Lung (tissue), 12 donors: ENCODE data around the gene SLAMF7. TPM values are rescaled to one million over a fixed set of nuclear protein-coding genes. Genes with fewer than 3 reads are reported as not detected.

Source experiments
- ATAC-seq: fragments of 200-7000 bp; cut with Tn5 transposase; one replicate; pipeline ENCODE4 v1.9.1; 2020; ENCODE audit warnings: moderate number of reproducible peaks; ENCODE audit not compliant: insufficient read depth, low FRiP score
- DNase-seq, 3 donors: peaks; one replicate each; pipeline ENCODE4 v3.0.0-alpha.2; 2013 to 2017
- H3K27ac ChIP-seq, 2 donors: one replicate each; pipeline ENCODE4 v1.5.1; 2013; ENCODE audit warnings: mild to moderate bottlenecking in 2 of 2, moderate library complexity in 2 of 2, control low read depth in 1 of 2, inconsistent platforms in 1 of 2, low read depth in 1 of 2, low read length in 1 of 2
- H3K27me3 ChIP-seq, 3 donors: one replicate each; pipeline ENCODE4 v1.5.1; 2013; ENCODE audit warnings: low read length in 2 of 3; ENCODE audit not compliant: control insufficient read depth in 3 of 3, insufficient read depth in 3 of 3
- H3K36me3 ChIP-seq, 4 donors: one replicate each; pipeline ENCODE4 v1.5.1; 2013; ENCODE audit warnings: low read length in 4 of 4, mild to moderate bottlenecking in 1 of 4, moderate library complexity in 1 of 4; ENCODE audit not compliant: control insufficient read depth in 4 of 4, insufficient read depth in 4 of 4
- H3K4me1 ChIP-seq, 5 donors: one replicate each; pipeline ENCODE4 v1.5.1; 2013; ENCODE audit warnings: low read length in 5 of 5, mild to moderate bottlenecking in 2 of 5, moderate library complexity in 1 of 5; ENCODE audit not compliant: control insufficient read depth in 5 of 5, insufficient read depth in 5 of 5
- H3K4me3 ChIP-seq: one replicate; pipeline ENCODE4 v1.5.1; 2013; ENCODE audit warnings: mild to moderate bottlenecking, control low read depth, moderate library complexity
- H3K9ac ChIP-seq, 2 donors: one replicate each; pipeline ENCODE4 v1.5.1; 2013; ENCODE audit warnings: low read length in 2 of 2, control low read depth in 1 of 2; ENCODE audit not compliant: insufficient read depth in 1 of 2
- H3K9me3 ChIP-seq, 4 donors: one replicate each; pipeline ENCODE4 v1.5.1; 2013; ENCODE audit warnings: low read length in 3 of 4, mild to moderate bottlenecking in 1 of 4, moderate library complexity in 1 of 4; ENCODE audit not compliant: control insufficient read depth in 4 of 4, insufficient read depth in 3 of 4
- WGBS, 2 donors: extraction: QIAGEN DNeasy Blood & Tissue Kit; methylation state at CpG; one replicate each; pipeline ENCODE4 v1.1.7; 2013; 5-methylcytosine and 5-hydroxymethylcytosine counted together
- polyA plus RNA-seq, 2 donors: library from polyadenylated mRNA; stranded (reverse); fragments of 200-250 nt; gene quantifications; one replicate each; pipeline ENCODE4 v1.2.1, GENCODE V29; 2013
- total RNA-seq, 2 donors: library from RNA; depleted of rRNA in 1 of 2; stranded (reverse); fragments of >200 nt in 1 of 2; gene quantifications; one replicate each; pipeline ENCODE4 v1.2.1, GENCODE V29; 2014 to 2021
- TF ChIP-seq, protein P1 (sequence below): IDR thresholded peaks from 2 replicates; pipeline ENCODE4 v1.5.1; 2012; ENCODE audit warnings: mild to moderate bottlenecking; ENCODE audit errors: control extremely low read depth, extremely low read depth
- donor health status: control.
- donor health status: control.
- donor health status: Bipolar disorder and iron deficiency.
- donor health status: healthy.
- donor health status: DM: yes; HTN: yes; CAD: no.

Gene SLAMF7
- total and polyA plus RNA-seq, 4 donors = 4.6 to 69.4 (median 10.0) TPM

GRCh38 chr1:160759740-160760139, 20.7 kb downstream of the SLAMF7 start:
- ATAC-seq = no peak
- Histone ChIP-seq H3K27me3 (no peaks in the 10 kb centered on the region), H3K9me3 (peaks cover 0 to 1% (median 0%) of the 10 kb centered on the region in 4 donors), H3K27ac (no peak overlapping the region), H3K4me3 (no peak overlapping the region), H3K9ac (no peak overlapping the region), H3K4me1 (no peaks in the 10 kb centered on the region), H3K36me3 (no peaks in the 10 kb centered on the region)
- TF ChIP-seq, protein P1, sequence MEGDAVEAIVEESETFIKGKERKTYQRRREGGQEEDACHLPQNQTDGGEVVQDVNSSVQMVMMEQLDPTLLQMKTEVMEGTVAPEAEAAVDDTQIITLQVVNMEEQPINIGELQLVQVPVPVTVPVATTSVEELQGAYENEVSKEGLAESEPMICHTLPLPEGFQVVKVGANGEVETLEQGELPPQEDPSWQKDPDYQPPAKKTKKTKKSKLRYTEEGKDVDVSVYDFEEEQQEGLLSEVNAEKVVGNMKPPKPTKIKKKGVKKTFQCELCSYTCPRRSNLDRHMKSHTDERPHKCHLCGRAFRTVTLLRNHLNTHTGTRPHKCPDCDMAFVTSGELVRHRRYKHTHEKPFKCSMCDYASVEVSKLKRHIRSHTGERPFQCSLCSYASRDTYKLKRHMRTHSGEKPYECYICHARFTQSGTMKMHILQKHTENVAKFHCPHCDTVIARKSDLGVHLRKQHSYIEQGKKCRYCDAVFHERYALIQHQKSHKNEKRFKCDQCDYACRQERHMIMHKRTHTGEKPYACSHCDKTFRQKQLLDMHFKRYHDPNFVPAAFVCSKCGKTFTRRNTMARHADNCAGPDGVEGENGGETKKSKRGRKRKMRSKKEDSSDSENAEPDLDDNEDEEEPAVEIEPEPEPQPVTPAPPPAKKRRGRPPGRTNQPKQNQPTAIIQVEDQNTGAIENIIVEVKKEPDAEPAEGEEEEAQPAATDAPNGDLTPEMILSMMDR = no peak
- no peak for DNase-seq

- no peak overlapping the region for H3K4me3 ChIP-seq
- no peak overlapping the region for H3K27ac ChIP-seq
- no peak overlapping the region for H3K9ac ChIP-seq
- TF ChIP-seq, protein P1 = no peak
- DNase-seq (no peak), ATAC-seq (no peak)
- WGBS, 2 donors = 91 to 92% methylated on average over 4 of the region's 4 CpGs
- no peaks in the 10 kb centered on the region for H3K4me1 ChIP-seq
- H3K36me3 ChIP-seq = no peaks in the 10 kb centered on the region
- H3K9me3 ChIP-seq = no peaks in the 10 kb centered on the region
- H3K27me3 ChIP-seq = no peaks in the 10 kb centered on the region
These were observed 22.0 kb downstream of the SLAMF7 start for GRCh38 chr1:160761046-160761445.

DNA sequence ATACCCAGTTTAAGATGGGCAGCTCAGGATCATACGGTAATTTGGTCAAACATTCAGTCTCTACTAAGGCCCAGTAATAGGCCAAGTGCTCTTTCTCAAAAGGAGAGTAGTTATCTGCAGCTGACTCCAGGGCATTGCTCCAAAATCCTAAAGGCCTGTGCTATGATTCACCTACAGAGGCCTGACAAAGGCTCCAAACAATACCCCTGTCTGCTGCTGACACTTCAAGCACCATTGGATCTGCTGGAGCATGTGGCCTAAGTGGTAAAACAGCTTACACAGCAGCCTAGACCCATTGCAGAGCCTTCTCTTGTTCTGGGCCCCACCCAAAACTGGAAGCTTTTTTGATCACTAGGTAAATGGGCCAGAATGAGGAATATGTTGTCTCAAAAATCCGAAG, 22.8 kb downstream of the SLAMF7 start:
- DNase-seq = no peak
- H3K4me1 ChIP-seq = no peaks in the 10 kb centered on the region
- H3K27me3 ChIP-seq = no peaks in the 10 kb centered on the region
- WGBS, 2 donors = 91 to 92% methylated on average over 2 of the region's 2 CpGs
- TF ChIP-seq, protein P1 = no peak
- H3K27ac ChIP-seq = no peak overlapping the region
- no peak overlapping the region for H3K4me3 ChIP-seq
- no peaks in the 10 kb centered on the region for H3K9me3 ChIP-seq
- H3K36me3 ChIP-seq = no peaks in the 10 kb centered on the region
- H3K9ac ChIP-seq = no peak overlapping the region
- ATAC-seq = no peak

- no peak overlapping the region for H3K27ac ChIP-seq
- no peak overlapping the region for H3K9ac ChIP-seq
- WGBS, 2 donors = 90 to 91% methylated on average over 3 of the region's 3 CpGs
- DNase-seq (no peak), ATAC-seq (no peak)
- no peaks in the 10 kb centered on the region for H3K4me1 ChIP-seq
- no peaks in the 10 kb centered on the region for H3K9me3 ChIP-seq
- no peaks in the 10 kb centered on the region for H3K27me3 ChIP-seq
- TF ChIP-seq, protein P1 = no peak
- no peak overlapping the region for H3K4me3 ChIP-seq
- no peaks in the 10 kb centered on the region for H3K36me3 ChIP-seq
These were observed 24.9 kb downstream of the SLAMF7 start for GRCh38 chr1:160763993-160764392.
